ENCODE results near the gene NCKAP5.

GRCh38 chr2:133078667-133079411 is 489.4 kb downstream of the NCKAP5 start:
- TF ChIP-seq CTCF (conservative IDR thresholded peaks at IDR 0.05) (no peak), EZH2 (IDR thresholded peaks at IDR 0.05; ENCODE audit: low read depth) (no peak)
